Lung (tissue), 12 donors: ENCODE results near the gene PFDN1. TPM values are rescaled to one million over a fixed set of nuclear protein-coding genes. Genes with fewer than 3 reads are reported as not detected.

Experiments used
- ATAC-seq: fragments of 200-7000 bp; cut with Tn5 transposase; one replicate; pipeline ENCODE4 v1.9.1; 2020; ENCODE audit warnings: moderate number of reproducible peaks; ENCODE audit not compliant: insufficient read depth, low FRiP score
- DNase-seq, 3 donors: peaks; one replicate each; pipeline ENCODE4 v3.0.0-alpha.2; 2013 to 2017
- H3K27ac ChIP-seq, 2 donors: one replicate each; pipeline ENCODE4 v1.5.1; 2013; ENCODE audit warnings: mild to moderate bottlenecking in 2 of 2, moderate library complexity in 2 of 2, control low read depth in 1 of 2, inconsistent platforms in 1 of 2, low read depth in 1 of 2, low read length in 1 of 2
- H3K27me3 ChIP-seq, 3 donors: one replicate each; pipeline ENCODE4 v1.5.1; 2013; ENCODE audit warnings: low read length in 2 of 3; ENCODE audit not compliant: control insufficient read depth in 3 of 3, insufficient read depth in 3 of 3
- H3K36me3 ChIP-seq, 4 donors: one replicate each; pipeline ENCODE4 v1.5.1; 2013; ENCODE audit warnings: low read length in 4 of 4, mild to moderate bottlenecking in 1 of 4, moderate library complexity in 1 of 4; ENCODE audit not compliant: control insufficient read depth in 4 of 4, insufficient read depth in 4 of 4
- H3K4me1 ChIP-seq, 5 donors: one replicate each; pipeline ENCODE4 v1.5.1; 2013; ENCODE audit warnings: low read length in 5 of 5, mild to moderate bottlenecking in 2 of 5, moderate library complexity in 1 of 5; ENCODE audit not compliant: control insufficient read depth in 5 of 5, insufficient read depth in 5 of 5
- H3K4me3 ChIP-seq: one replicate; pipeline ENCODE4 v1.5.1; 2013; ENCODE audit warnings: mild to moderate bottlenecking, control low read depth, moderate library complexity
- H3K9ac ChIP-seq, 2 donors: one replicate each; pipeline ENCODE4 v1.5.1; 2013; ENCODE audit warnings: low read length in 2 of 2, control low read depth in 1 of 2; ENCODE audit not compliant: insufficient read depth in 1 of 2
- H3K9me3 ChIP-seq, 4 donors: one replicate each; pipeline ENCODE4 v1.5.1; 2013; ENCODE audit warnings: low read length in 3 of 4, mild to moderate bottlenecking in 1 of 4, moderate library complexity in 1 of 4; ENCODE audit not compliant: control insufficient read depth in 4 of 4, insufficient read depth in 3 of 4
- CTCF ChIP-seq: IDR thresholded peaks from 2 replicates; pipeline ENCODE4 v1.5.1; 2012; ENCODE audit warnings: mild to moderate bottlenecking; ENCODE audit errors: control extremely low read depth, extremely low read depth
- WGBS, 2 donors: extraction: QIAGEN DNeasy Blood & Tissue Kit; methylation state at CpG; one replicate each; pipeline ENCODE4 v1.1.7; 2013; 5-methylcytosine and 5-hydroxymethylcytosine counted together
- polyA plus RNA-seq, 2 donors: library from polyadenylated mRNA; stranded (reverse); fragments of 200-250 nt; gene quantifications; one replicate each; pipeline ENCODE4 v1.2.1, GENCODE V29; 2013
- total RNA-seq, 2 donors: library from RNA; depleted of rRNA in 1 of 2; stranded (reverse); fragments of >200 nt in 1 of 2; gene quantifications; one replicate each; pipeline ENCODE4 v1.2.1, GENCODE V29; 2014 to 2021
- donor health status: control.
- donor health status: control.
- donor health status: Bipolar disorder and iron deficiency.
- donor health status: healthy.
- donor health status: DM: yes; HTN: yes; CAD: no.

The PFDN1 gene
- total and polyA plus RNA-seq, 4 donors, result 42.0 to 108 (median 51.6) TPM

DNA sequence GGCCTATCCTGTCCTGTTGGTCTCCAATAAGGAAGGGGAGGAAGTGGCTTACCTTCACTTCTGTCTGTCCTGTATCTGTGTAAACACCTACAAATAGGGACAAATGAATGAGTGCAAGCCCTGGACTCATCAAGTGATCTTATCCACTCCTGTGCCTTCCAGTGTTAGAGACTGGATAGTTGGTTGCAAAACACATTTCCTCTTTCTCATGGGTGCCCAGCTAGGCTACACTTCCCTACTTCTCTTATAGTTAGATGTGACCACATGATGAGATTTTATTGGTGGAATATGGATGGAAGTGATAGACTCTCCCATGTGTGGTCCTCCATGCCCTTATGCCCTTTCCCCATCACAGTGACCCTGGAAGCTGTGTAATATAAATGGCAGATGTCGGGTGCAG is 16.9 kb upstream of the PFDN1 start:
- Histone ChIP-seq H3K27ac (no peak overlapping the region), H3K27me3 (no peaks in the 10 kb centered on the region), H3K9ac (no peak overlapping the region), H3K36me3 (no peaks in the 10 kb centered on the region), H3K4me1 (peaks cover 13 to 28% (median 17%) of the 10 kb centered on the region in 5 donors), H3K4me3 (no peak overlapping the region), H3K9me3 (no peaks in the 10 kb centered on the region)
- TF ChIP-seq CTCF, result no peak
- DNase-seq, result no peak
- 80 to 100% methylated on average over 1 of the region's 1 CpG for WGBS, 2 donors
- ATAC-seq, result no peak

- ATAC-seq, result no peak
Measured at GRCh38 chr5:140318792-140319191, 15.9 kb upstream of the PFDN1 start.

GRCh38 chr5:140317859-140318258 is 15.0 kb upstream of the PFDN1 start:
- no peak overlapping the region for H3K27ac ChIP-seq
- WGBS, 2 donors, result 77 to 86% methylated on average over 5 of the region's 5 CpGs
- peak; percentile 27 for ATAC-seq

More at GRCh38 chr5:140318792-140319191, 15.9 kb upstream of the PFDN1 start:
- Histone ChIP-seq H3K27me3 (no peaks in the 10 kb centered on the region), H3K36me3 (no peaks in the 10 kb centered on the region), H3K4me1 (peaks cover 7 to 24% (median 14%) of the 10 kb centered on the region in 5 donors), H3K4me3 (no peak overlapping the region), H3K27ac (no peak overlapping the region), H3K9me3 (no peaks in the 10 kb centered on the region), H3K9ac (no peak overlapping the region)
- DNase-seq, result no peak
- 94 to 95% methylated on average over 4 of the region's 4 CpGs for WGBS, 2 donors
- TF ChIP-seq CTCF, result no peak

More at GRCh38 chr5:140317859-140318258, 15.0 kb upstream of the PFDN1 start:
- TF ChIP-seq CTCF, result no peak
- no peaks in the 10 kb centered on the region for H3K36me3 ChIP-seq
- peaks cover 0 to 17% (median 5%) of the 10 kb centered on the region in 5 donors for H3K4me1 ChIP-seq
- no peaks in the 10 kb centered on the region for H3K9me3 ChIP-seq
- no peak overlapping the region for H3K4me3 ChIP-seq
- no peak overlapping the region for H3K9ac ChIP-seq
- no peak for DNase-seq
- H3K27me3 ChIP-seq, result no peaks in the 10 kb centered on the region
